GM18861 (cell line): ENCODE data around the gene ZMYND12.

Experiments
- ATAC-seq: cut with Tn5 transposase; IDR thresholded peaks from one replicate; pipeline ENCODE4 v1.9.1; 2021; ENCODE audit not compliant: unreplicated experiment

The ZMYND12 gene

DNA sequence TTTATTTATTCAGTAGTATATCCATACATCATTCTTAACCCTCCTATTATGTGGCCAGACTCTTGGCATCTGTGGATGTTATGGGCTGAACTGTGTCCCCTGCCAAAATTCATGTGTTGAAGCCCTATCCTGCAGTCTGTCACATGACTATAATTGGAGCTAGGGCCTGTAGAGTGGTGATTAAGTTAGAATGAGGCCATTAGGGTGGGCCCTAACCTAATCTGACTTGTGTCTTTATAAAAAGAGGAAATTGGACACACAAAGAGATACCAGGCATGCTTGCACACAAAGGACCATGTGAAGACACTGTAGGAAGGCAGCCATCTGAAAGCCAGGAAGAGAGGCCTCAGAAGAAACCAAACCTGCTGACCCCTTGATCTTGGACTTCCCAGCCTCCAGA, 6.6 kb downstream of the ZMYND12 start:
- no peak for ATAC-seq

DNA sequence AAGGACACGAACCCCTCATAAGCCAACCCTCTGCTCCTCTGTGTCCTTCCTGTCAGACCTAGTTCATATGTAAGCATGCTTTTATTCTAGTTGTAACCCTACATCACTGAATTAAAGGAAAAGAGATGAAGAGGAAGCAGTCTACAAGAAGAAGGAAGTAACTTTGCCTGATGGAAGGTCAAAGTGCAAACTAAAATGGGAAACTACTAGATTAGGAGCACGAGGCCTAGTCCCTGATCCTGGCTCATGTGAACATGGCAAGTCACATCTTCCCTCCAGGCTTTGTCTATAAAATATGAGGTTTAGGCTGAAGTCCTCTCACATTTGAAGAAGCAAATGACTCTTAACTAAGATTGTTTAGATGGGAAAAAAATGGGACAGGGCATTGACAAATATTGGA, 13.2 kb downstream of the ZMYND12 start:
- no peak for ATAC-seq

DNA sequence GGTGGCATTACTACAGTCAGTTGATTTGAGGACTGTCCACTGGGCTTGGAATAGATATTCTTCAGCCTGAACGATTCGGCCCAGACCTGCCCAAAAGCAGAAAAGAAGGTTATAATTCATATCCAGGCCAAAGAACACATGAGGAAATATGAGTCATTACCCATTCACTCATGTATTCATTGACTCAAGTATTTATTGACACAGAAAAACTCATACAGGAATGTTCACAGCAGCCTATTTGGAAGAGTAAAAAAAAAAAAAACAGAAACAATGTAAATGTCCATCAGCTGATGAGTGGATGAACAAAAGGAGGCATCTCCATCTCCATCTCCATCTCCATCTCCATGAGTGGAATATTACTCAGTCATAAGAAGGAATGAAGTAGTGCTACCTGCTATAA, 15.9 kb downstream of the ZMYND12 start:
- ATAC-seq = no peak

DNA sequence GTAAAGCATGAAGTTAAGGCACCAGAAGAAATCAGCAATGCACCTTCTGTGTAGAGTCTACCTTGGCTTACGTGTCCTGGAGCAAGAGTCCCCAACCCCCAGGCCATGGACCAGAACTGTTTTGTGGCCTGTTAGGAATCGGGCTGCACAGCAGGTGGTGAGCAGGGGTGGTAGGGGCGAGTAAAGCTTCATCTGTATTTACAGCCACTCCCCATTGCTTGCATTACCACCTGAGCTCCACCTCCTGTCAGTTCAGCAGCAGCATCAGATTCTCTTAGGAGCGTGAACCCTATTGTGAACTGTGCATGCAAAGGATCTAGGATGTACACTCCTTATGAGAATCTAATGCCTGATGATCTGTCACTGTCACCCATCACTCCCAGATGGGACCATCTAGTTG, 21.5 kb downstream of the ZMYND12 start:
- ATAC-seq = no peak

DNA sequence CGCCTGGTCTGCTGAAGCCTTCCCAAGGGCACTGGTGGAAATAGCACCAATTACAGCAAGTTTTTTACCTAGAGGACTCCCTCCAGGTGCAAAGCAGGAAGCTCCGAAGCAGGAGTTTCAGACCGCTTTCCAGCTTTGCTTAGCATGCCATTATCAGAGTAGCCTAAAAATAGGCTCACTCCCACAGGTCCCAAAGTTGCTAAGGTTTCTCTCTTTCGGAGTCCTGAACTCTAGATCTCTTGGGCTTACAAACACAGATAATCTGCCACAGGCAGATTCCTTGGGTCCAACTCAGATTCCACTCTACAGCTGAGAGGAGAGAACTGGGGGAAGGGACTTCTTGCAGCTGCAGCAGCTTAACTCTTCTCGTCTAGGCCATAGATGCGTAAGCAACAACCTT, 22.5 kb downstream of the ZMYND12 start:
- no peak for ATAC-seq

DNA sequence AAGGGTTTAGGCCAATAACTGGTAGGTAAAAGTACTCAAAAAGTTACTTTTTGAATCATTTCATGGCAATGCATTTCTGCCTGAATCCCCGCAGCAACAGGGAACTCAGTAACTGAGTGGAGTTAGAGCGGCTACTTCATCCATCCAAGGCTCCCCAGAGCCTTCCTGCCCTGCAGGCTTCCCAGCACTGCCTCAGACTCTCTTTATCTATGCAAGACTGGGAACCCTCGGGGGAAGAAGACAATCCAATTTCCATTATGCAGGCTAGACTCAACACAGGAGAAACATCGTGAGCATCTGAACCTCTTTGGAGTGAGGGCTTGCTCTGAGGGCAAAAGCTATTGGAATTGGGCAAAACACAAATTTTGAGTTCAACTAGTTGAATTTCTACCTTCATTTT, 23.1 kb downstream of the ZMYND12 start:
- ATAC-seq = no peak

DNA sequence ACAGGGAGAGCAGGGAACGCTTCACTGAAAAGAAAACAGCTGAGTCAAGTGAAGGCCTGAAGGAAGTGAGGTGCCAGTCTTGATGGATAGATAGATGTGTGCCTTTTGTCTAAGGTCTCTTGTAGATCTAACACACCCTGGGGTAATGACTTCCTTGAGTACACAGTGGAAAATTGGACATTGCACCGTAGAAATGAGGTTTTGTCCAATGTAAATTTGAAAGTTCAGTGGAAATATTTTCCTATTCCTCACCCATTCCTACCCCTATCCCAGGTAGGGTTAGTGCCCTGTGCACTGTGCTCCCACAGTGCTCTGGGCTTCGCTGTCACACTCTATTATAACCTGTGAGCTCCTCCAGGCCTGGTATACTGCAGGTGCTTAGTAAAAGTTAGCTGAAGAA, 24.3 kb downstream of the ZMYND12 start:
- ATAC-seq = no peak

DNA sequence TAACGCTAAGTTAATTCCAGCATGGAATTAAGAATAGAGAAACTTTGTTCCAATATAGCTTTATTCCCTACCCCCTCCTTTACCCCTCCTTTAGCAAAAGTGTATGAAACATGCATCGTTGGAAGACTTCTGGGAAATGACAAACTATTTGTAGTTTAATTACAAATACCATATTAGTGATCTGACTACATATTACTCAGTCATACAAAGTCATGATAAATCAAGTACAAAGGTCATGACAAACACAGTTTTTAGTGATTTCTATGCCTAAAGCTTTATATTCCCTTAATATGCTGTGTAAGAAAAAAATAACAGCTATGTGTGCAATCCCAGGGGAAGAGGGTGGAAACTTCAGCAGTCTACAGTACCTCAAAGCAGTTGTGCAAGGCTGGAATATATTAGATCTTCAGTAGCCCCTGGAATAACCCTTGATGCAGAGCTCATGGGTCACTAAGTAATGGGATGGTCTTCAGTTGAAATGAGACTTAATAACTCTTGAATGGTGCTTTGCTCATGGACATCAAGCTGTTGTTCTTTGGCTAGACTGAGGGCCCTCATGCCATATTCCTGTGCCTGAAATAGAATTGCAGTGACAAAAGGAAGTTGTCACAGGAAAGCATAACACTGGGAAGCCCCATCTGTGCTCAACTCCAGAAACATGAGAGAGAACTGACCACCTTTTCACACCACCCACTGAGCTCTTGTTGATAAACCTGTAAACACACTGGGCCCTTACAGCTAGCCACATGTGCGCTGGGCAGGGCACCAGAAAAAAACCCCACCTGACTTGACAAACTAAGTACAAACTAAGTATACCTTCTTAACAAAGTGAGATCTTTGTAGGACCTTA, 25.3 kb downstream of the ZMYND12 start:
- no peak for ATAC-seq

DNA sequence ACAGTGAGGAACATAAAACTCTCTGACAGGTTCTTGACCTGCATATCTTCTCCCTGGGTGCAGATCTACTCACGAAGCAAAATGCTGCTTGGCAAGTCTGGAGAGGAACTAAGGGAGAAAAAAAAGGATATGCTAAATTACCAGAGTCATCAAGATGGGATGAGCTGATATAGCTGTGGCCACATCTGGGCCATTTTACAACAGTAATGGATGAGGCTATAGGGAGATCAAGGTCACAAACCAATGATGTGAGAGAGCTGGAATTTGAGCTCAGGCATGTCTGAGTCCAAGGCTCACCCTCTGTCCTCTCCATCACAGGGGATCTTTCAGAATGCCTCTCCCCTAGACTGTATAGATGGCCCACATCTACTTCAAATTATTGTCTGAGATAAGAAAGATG, 26.2 kb downstream of the ZMYND12 start:
- no peak for ATAC-seq

DNA sequence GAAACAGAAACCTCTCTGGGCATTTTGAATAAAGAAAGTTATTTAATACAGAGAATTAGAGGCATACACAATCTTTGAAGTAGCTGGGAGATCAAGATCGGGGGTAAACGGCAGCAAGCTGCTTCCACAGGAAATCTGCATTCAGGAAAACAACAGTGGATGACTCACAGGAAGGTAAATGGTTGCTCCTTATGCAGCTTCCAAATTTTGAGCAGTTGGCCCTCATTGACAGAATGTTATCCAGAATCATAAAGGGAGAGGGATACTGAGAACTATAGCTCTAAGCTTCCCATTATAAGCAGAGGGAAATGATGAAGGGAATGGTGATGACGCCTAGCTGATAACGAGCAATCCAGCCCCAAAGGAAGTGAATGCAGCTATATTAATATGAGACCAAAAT, 28.6 kb downstream of the ZMYND12 start:
- no peak for ATAC-seq

DNA sequence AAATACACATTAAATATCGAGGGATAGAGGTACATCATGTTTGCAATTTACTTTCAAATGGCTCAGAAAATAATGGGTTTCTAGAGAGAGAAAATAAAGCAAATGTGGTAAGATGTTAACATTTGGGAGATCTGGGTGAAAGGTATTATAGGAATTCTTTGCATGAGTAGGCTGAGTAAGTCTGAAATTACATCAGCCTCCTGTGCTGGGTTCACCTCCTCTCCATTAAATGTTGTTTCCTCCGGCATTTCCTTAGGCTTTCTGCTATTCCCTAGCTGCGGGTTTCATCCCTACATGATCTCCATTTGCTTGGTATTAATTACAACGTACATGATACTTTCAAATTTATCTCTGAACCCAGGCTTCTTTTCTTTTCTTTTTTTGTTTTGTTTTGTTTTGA, 31.6 kb downstream of the ZMYND12 start:
- no peak for ATAC-seq

DNA sequence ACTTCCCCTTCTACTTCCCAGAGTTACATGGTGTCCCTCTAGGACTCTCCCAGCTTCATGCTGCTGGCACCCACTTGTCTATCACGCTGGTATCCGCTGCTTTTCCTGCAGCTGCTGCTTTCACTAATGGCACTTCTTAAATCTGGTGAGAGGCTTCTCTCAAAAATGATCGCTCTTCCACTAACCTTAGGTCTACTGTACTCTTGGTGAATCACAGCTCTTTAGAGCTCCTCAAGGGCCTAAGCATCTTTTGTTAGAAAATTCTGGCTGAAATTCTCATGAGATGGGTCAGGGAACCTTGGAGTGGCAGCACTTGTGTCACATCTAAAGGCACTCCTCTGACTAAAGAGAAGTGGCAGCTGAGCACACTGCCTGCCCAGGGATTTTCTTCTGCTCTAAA, 32.1 kb downstream of the ZMYND12 start:
- ATAC-seq = no peak

DNA sequence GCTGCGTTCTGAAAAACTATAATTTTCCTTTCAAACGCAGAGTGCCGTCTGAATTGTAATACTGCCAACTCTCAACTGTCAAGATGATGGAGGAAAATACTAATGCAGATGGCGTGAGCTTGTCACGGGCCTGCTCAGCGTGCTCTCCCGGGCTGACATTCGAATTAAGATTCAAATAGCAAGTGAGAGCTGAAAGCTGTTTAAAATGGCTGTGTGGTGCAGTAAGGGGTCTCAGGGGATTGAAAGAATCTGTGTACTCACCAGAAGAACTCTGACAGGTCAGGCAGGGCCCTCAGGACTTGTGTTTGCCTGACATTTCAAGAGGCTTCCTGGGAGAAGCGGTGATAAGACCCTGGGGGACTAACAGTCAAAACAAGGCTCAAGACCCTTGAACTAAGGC, 33.1 kb downstream of the ZMYND12 start:
- no peak for ATAC-seq

DNA sequence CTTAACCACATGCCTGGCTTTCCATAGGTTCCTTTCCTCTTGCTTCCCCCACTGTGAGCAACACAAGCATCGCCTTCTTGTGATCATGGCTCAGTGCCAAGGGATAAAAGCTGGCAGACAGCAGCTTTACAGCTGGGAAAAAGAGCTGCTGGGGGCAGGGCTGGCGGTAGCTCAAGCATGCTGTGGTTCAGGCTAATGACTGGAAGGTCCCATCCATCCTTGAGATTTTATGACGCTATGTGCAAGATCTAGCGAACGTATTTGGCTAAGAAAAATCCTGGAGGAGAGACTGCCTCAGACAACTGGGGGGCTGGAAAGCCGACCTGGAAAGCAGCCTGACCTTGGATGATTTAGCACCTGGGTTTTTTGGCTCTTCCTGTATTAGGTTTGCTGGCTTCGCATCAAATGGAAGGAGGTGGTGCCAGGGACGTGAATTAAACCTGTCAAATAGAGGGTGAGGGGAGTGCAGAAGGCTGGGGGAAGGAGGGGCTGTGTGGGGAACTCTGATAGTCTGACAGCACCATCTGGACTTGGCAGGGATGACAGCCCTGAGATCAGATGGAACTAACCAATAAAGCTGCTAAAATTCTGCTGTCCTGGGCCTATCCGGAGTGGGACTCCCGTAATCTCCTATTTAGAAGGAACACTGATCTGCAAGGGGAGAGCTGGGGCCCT, 34.8 kb downstream of the ZMYND12 start:
- ATAC-seq = no peak

DNA sequence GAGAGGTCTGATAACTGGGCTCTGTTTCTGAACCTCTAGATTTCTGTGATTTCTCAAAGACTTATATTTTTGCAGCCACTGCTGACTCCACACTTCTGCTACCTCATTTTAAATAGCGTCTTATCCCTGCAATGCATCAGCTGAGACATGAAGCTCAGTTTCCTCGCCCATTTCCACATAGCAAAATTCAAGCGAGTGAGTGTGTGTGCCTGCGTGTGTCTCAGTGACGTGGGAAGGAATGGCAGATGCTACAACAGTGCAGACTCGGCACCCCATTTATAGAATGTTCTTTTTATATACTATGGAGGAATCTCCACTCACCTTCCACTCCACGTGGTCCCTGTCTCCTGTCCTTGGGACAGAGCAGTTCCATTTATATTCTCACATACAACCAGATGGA, 35.7 kb downstream of the ZMYND12 start:
- no peak for ATAC-seq

DNA sequence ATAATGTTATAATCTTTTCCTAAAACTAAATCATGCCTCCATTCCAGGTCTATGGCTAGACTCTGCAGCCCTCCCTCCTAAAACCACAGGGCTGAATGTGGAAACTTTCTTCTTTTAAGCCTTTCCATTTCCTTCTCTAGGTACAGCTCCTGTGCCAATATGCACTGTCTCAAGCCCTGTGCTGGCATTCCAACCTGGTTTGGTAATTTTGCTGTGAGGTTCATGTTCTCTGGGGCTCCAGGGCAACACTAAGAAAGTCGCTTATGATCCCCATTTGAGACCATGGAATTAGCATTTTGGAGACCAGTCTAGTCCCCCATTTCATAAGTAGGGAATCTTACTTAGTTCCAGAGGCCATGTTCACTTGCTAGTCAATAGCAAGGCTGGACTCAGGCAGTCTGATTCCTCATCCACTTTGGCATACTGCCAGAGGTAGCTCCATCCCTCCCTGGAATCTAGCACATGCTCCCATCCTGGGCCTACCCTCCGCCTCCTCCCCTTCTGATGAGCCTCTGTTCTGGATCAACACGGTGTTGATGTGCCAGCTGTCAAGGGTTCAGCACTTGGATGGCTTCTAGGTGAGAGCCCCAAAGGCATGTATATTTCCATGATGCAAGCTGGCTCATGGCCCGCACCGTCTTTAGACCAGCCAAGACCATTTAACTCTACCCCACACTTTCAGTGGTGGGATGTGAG, 36.5 kb downstream of the ZMYND12 start:
- no peak for ATAC-seq

DNA sequence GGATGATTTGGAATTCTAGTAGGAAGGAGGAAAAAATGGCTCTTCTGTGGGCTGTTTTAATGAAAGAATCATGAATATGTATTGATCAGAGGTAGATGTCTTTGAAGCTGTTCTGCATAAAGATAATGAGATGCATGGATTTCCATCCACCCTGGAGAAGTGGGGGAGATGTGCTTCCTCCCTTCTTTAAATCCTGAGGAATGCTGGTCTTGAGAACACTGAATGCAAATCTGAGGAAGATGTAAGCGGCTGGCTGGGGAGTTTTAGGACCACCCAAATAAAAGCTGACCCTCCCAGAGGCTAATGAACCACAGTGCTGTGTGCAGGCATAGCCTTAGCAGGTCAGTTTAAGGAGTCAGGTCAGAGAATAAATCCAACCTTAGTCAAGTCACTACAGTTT, 37.3 kb downstream of the ZMYND12 start:
- no peak for ATAC-seq

DNA sequence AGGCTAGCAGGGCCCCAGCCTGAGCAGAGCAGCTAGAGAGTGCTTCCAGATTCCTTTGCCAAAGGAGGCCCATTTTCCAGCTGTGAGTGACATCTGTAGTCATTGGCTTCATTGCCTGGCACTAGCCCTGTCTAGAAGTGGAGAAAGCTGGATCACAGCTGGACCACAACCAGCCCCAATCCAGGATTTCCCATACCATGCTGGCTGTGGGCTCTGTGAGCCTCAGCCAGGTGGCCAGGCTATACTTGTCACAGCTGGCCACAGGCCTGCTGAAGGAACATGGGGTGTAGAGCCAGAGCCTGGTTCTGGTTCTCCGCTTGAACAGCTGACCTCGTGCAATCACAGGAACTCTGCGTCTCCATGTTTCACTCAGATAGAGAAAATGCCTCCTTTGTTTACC, 38.7 kb downstream of the ZMYND12 start:
- no peak for ATAC-seq

DNA sequence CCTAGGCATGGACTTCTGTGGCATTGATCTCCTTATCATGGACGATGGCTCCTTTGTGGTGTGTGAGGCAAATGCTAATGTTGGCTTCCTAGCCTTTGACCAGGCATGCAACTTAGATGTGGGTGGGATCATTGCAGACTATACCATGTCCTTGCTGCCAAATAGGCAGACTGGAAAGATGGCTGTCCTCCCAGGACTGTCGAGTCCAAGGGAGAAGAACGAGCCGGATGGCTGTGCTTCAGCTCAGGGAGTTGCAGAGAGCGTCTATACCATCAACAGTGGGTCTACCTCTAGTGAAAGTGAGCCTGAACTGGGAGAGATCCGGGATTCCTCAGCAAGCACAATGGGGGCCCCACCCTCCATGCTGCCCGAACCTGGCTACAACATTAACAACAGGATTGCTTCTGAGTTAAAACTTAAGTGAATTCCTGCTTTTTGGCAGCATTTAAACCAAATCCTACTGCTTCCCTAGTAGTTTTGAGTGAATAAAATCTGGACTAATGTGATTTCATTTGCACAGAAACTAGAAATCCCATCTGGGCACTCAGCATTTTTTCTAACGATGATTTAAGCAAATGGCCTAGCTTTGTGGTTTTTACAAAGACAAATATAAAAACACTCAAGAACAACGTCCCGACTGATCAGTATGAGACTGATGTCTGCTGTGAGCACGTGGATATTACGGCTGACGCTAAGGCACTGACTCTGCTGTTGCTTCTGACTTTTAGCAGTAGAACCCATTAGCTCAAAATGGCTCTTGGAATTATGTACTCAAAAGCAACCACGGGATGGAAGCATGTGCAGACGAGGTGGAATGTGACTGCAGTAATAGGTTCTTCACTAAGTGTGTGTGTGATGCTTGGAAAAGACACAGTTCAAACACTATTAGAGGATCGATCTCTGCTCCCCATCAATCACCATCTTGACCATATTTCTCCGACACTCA, 41.0 kb downstream of the ZMYND12 start:
- ATAC-seq = no peak

DNA sequence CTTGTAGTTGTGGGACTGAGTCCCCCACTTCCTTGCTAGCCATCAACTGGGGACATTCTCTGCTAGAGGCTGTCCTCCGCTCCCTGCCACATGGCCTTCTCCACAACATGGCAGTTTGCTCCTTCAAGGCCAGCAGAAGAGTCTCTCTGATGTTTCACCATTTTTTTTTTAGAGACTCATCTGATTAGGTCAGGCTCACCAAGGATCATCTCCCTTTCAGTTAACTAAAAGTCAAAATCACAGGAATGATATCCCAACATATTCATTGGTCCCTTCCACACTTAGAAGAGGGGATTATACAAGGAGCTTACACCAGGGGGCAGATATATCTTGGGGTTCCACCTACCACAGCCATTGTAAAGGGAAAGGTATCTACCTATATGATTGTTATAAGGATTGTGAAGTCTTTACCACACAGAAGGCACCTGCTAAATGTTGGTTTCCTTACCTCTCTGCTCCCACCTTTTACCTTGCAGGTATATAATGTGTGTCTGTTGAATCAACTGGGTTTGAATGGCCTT, 51.9 kb downstream of the ZMYND12 start:
- no peak for ATAC-seq
